GM19351 (cell line): ENCODE measurements around the gene GDF9.

Experiments
- ATAC-seq: cut with Tn5 transposase; IDR thresholded peaks from one replicate; pipeline ENCODE4 v1.9.1; 2021; ENCODE audit warnings: mild to moderate bottlenecking, moderate library complexity; ENCODE audit not compliant: unreplicated experiment

GDF9 gene

GRCh38 chr5:132839426-132840301 lies 26.6 kb downstream of the GDF9 start:
- ATAC-seq: no peak

GRCh38 chr5:132838516-132839282 lies 27.6 kb downstream of the GDF9 start:
- ATAC-seq: no peak

GRCh38 chr5:132837868-132838267 lies 28.4 kb downstream of the GDF9 start:
- no peak for ATAC-seq

GRCh38 chr5:132836852-132837251 lies 29.4 kb downstream of the GDF9 start:
- ATAC-seq: no peak

GRCh38 chr5:132834057-132834456 lies 32.2 kb downstream of the GDF9 start:
- no peak for ATAC-seq

- ATAC-seq: no peak
These were observed 33.7 kb downstream of the GDF9 start for GRCh38 chr5:132832612-132833011.

- ATAC-seq: no peak
These were observed 35.0 kb downstream of the GDF9 start for GRCh38 chr5:132831095-132831860.

GRCh38 chr5:132830436-132831094 lies 35.7 kb downstream of the GDF9 start, which contains the start of gene SHROOM1:
Gene SHROOM1, minus strand, starts transcription at chr5:132830647. Its CDS starts 4,507 bp downstream, at chr5:132826140.
- peak; percentile 78 for ATAC-seq

GRCh38 chr5:132829742-132830435 lies 36.4 kb downstream of the GDF9 start:
- peak; percentile 72 for ATAC-seq

- no peak for ATAC-seq
These were observed 37.3 kb downstream of the GDF9 start for GRCh38 chr5:132828846-132829494.

GRCh38 chr5:132827943-132828673 lies 38.2 kb downstream of the GDF9 start:
- ATAC-seq: no peak

- no peak for ATAC-seq
These were observed 39.7 kb downstream of the GDF9 start for GRCh38 chr5:132826424-132827082.

- ATAC-seq: no peak
These were observed 40.4 kb downstream of the GDF9 start for GRCh38 chr5:132825834-132826391.

- no peak for ATAC-seq
These were observed 41.0 kb downstream of the GDF9 start for GRCh38 chr5:132825033-132825833.

- no peak for ATAC-seq
These were observed 41.8 kb downstream of the GDF9 start for GRCh38 chr5:132824426-132824825.

- no peak for ATAC-seq
These were observed 42.7 kb downstream of the GDF9 start for GRCh38 chr5:132823481-132824050.
